ENCODE measurements around the gene TMEM154.

- TF ChIP-seq CTCF (conservative IDR thresholded peaks at IDR 0.05) (no peak), ZFX (IDR thresholded peaks at IDR 0.05) (no peak)
These were observed 11.2 kb upstream of the TMEM154 start for GRCh38 chr4:152690706-152691651.
